ENCODE data around the gene TMIE.

Gene TMIE

GRCh38 chr3:46668591-46668990, 32.6 kb upstream of the TMIE start:
- no peak for DNase-seq (ENCODE audit: low spot score)

DNA sequence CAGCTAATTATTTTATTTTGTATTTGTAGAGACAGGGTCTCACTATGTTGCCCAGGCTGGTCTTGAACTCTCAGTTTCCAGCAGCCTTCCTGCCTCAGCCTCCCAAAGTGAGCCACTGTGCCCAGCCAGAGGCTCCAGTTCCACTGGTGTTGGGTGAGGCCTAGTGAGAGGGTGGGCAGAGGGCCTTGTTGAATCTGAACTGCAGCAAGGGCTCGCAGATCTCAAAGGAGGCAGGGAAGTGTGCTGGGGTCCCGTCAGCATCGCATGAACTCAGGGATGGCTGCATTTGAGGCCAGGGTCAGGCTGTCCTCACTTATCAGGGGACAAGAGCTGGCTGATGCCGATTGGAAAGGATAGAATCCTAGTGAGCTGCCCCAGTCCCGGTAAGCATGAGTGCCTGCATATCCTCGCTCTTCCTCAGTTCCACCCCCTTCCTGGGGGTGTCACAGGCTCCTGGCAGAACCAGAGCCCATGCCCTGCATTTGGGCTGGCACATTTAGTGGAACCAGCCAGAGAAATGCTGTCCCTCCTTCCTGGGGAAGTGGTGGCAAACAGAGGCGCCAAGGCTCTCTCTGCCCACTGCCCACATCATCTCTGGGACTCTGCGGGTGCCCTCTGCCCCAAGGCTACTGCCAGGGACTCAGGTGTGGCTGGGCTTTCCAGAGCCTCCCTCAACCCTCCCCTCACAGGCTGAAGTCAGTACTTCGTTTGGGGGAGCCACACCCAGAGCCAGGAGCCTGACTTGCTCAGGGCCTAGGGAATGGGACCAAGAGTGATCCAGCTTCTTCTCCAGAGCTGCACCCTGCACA, 31.8 kb upstream of the TMIE start:
- DNase-seq (ENCODE audit: low spot score), result no peak

GRCh38 chr3:46670000-46670890, 30.9 kb upstream of the TMIE start:
- no peak for DNase-seq (ENCODE audit: low spot score)

DNA sequence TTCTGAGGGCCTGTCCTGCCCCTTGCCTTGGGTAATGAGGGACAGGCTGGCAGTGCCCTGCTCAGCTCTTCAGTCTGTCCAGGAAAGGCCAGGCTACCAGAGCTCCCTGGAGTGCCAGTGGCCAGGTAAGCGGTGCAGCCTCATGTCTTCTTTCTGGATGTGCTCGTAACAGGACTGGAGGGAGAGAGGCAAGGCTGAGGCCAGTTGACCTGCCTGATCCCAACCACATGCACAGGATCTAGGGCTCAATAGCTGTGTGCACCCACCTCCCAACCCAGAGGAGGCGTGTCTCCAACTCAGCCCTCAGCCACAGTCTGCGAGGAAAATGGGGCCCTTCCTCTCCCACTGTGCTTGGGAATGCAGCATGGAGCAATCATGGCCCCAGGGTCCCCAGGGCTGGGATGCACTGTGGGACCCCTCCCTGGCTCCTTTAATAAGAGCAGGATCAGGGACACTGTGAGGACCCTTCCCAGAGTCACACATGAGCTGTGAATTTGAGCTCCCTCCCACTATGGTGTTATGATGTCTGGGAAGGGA, 30.2 kb upstream of the TMIE start:
- no peak for DNase-seq (ENCODE audit: low spot score)

GRCh38 chr3:46671541-46672348, 29.4 kb upstream of the TMIE start:
- no peak for DNase-seq (ENCODE audit: low spot score)

GRCh38 chr3:46672349-46672695, 28.9 kb upstream of the TMIE start:
- DNase-seq (ENCODE audit: low spot score), result no peak

- no peak for DNase-seq (ENCODE audit: low spot score)
These were observed 27.8 kb upstream of the TMIE start for GRCh38 chr3:46673151-46674030.

DNA sequence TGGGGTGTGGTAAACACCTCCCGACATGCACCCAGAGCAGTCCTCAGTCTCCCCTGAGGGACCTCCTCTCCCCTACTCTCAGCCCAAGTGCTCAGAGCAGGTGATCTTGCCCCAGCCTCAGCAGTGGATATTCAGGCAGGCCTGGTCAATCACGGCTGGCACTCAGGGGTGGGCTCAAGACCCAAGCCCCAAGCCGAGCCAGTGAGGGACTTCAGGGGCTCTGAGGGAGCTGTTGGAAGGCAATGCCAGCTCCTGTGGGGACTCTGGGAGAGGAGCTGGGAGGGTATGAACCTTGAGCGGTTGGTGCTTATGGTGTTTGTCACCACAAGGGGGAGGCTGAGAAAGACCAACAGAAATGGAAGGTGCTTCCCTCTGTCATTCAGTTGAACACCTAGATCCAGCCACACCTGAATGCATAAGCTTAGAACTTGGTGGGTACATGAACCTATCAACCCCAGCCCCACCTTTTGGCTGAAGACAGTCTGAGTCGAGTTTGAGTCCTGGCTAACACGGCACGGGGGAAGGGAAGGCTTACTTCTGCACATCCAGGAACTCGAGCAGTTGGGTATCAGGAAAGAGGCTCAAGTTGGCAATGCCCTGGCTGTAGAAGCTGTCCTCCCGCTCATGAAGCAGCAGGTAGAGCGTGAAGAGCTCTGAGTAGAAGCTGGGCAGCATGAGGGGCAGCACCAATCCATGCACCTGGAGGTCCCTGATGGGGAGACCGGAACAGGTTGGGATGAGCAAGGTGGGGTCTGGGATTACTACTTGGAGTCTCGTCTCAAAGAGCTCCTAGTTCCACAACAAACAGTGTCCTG, 27.0 kb upstream of the TMIE start:
- no peak for DNase-seq (ENCODE audit: low spot score)

DNA sequence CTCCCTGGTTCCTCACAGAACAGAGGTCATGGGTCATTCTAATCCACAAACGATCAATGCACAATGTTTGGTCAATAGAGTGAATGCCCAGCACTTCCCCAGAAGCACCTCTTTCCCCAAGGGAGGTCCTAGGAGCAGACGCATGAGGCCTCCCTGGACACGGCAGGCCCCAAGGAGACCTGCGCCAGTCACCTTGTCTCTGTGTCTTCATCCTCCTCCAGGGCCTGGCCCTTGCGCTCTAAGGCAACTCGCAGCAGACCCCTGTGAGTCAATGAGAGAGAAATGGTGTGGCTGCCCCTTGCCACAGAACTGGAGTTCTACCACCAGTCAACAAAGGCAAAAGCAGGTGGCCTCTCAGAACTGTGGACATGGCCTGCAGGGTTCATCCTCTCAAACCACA, 25.8 kb upstream of the TMIE start:
- DNase-seq (ENCODE audit: low spot score), result no peak

DNA sequence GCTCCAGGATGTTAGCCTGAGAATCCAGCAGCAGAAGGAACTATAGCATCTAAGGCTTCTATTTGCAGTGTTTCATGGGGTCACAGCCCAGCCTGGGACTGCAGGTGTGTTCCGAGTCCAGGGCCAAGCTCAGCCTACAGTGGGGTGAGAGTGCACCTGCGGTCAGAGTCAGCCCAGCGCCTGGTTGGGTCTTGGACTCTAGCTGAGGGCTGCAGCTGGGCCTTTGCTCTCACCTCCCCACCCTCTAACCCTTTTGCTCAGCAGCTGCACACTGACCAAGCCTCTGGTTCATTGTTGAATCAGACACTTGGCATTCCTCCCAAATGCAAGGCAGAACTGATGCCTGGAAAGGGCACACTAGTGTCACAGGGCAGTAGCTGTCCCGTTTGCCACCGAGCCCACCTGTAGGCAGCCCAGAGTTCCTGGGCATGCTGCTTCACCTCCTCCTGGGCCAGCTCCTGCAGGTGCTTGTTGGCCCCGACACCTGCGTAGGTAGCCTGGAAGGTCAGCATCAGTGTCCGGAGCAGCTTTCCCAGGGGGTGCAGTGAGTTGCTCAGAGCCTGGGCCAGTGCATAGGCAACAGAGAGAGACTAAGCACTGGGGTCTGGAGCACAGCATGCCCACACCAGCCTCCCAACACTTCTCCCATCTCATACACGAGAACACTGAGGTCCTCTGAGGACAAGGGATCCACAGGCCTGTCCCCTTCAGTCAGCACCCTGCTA, 25.2 kb upstream of the TMIE start:
- DNase-seq (ENCODE audit: low spot score), result no peak

DNA sequence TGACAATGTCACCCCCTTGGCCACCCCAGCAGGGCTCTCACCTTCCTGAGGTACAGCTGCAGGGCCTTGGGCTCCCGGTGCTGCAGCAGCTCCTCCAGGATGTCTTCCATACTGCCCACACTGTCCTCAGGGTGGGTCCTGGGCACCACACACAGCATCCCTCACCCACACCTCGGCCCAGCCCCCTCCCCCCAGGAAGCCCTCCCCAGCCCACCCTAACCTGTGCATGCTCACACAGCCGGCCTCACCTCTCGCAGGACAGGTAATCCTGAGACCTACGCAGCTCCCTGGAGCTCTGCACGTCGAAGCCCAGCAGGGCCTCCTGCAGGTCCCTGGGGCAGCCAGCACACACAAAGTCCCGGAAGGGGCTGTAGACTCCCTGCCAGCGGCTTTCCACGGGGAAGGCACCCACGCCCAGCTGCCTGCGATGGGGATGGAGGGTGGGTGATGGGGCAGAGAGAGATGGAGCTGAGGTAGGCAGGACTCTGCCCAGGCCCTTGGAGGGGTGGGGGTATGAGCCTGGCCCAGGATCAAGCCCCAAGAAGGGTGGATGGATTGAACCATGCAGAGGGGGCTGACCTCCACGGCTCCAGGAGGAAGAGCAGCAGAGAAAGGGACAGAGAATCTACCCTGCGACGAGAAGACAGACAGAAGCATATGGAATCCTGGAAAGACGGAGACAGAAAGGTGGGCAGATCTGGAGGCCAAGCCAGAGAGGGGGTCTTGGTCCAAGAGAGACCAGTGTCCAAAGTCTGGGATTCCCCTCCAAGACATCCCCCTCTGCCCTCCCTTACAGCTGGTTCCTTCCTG, 24.4 kb upstream of the TMIE start:
- DNase-seq (ENCODE audit: low spot score), result no peak

- peak; percentile 41 for DNase-seq (ENCODE audit: low spot score)
These were observed 23.8 kb upstream of the TMIE start for GRCh38 chr3:46677411-46677726.

DNA sequence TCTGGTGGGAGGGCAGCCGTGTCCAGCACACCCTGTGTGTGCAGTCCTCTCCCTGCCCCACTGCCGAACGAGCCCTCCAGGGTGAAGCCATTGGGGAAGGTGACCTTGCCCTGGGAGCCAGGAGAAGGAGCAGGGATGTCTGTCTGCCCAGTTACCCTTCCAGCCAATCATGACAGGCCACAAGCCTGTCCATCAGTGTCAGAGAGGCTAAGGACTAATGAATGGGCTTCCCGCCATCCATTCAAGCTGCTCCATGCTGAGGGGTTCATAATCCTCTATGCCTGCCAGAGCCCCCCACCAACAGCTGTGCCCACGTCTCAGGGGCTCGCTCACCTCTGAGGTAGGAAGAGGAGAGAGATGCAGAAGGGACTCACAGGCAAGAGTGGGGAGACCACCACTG, 22.9 kb upstream of the TMIE start:
- DNase-seq (ENCODE audit: low spot score), result no peak

DNA sequence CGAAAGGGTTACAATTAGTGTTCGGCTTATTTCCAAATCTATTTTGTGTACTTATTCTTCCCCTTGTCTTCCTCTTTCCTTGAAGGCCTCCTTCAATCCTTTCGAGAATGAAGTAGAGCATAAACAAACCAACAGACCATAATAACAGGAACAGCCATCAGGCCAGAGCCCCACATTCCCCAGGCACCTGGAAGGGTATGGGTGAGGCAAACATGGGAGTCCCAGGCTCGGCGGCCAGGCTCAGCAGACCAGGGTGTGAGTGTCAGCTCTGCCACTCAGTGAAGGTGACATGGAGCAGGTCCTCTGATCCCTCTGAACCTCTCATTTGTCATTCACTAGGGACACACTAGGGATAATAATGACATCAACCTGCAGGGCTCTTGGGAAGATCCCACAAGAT, 21.5 kb upstream of the TMIE start:
- no peak for DNase-seq (ENCODE audit: low spot score)

GRCh38 chr3:46680298-46680826, 20.8 kb upstream of the TMIE start:
- no peak for DNase-seq (ENCODE audit: low spot score)

GRCh38 chr3:46681387-46681786, 19.8 kb upstream of the TMIE start:
- DNase-seq (ENCODE audit: low spot score), result no peak

DNA sequence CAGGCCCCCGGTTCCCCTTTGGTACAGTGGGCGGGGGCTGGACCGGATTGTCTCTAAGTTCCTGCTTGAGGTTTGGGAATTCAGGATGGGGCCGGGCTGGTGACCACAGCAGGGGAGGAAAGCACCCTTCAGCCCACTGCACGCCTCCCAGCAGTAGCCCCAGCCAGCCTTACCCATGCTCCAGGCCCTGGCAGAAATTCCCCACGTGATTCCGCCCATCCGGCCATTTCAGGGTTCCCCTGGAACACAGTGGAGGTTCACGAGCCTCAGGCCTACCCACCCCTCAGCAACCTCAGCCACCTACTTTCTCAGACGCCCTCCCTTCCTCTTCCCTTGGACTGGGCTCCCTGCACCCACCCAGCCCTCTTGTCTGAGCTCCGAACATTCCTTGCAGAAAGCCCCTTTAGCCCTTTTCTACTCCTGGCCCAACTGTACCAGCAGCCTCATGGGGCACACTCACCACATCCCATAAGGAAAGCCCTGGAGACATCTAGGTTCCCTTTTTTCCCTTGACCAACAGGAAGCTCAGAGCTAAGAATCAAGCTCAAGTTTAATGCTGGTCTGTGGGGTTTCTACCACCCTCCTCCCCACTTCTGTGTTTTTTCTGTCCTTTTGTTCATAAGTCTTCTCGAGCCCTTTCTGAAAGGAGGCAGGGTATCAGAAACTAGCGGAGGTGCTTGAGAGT, 19.2 kb upstream of the TMIE start:
- DNase-seq (ENCODE audit: low spot score), result no peak

DNA sequence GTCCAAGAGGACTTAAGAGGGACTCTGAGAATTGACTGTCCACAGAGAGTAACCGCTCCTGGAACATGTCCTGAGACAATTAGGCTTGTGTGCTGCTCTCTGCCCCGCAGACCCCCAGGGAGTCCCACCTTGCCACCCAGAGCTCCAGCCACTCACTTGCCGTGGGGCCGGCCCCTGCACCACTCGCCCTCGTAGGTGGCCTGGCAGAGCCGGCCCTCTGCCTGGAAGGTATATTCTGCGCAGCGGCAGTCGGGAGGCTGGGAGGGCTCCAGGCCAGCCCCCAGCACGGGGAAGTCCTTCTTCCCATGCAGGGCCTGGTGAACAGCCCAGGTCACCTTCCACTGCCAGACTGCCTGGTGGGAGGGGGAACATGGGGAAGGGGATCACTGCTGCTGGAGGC, 18.2 kb upstream of the TMIE start:
- DNase-seq (ENCODE audit: low spot score), result no peak

All from SK-N-DZ (cell line).